H1 (cell line): ENCODE results near the gene REPIN1. TPM values are rescaled to one million over a fixed set of nuclear protein-coding genes. Genes with fewer than 3 reads are reported as not detected.
A peak's percentile ranks its signal among the peaks of the same experiment; 100 is the strongest.

ENCODE experiments used
- CTCF ChIA-PET: fragments of 300-600 bp; sonication (Branson Sonifier 250); formaldehyde crosslinking; loops from one replicate; lab custom pipeline; 2021; ENCODE audit not compliant: partially characterized antibody; lab: Charles Lee
- POLR2A ChIA-PET: fragments of 300-600 bp; sonication (Branson Sonifier 250); formaldehyde crosslinking; loops from one replicate; lab custom pipeline; 2021; ENCODE audit warnings: inconsistent platforms; ENCODE audit not compliant: partially characterized antibody; lab: Charles Lee
- DNase-seq, 2 experiments: peaks; one replicate each; pipeline versions ENCODE4 v3.0.0 to v3.0.0-alpha.2; 2010 to 2022; ENCODE audit warnings: low spot score in 2 of 2, low read depth in 1 of 2, mixed read lengths in 1 of 2
- FAIRE-seq: peaks from 2 replicates; lab custom pipeline; 2011; peaks lifted over from hg19 to GRCh38; lab: Jason Lieb, UNC
- H2AFZ ChIP-seq: 2 replicates; pipeline ENCODE4 v1.8.1; 2012; ENCODE audit warnings: low read length, inconsistent platforms
- H2AK5ac ChIP-seq: 2 replicates; pipeline ENCODE4 v1.6.1; 2013; ENCODE audit warnings: low read depth, low read length
- H2BK120ac ChIP-seq: replicated peaks from 2 replicates; pipeline ENCODE3; 2013; ENCODE audit warnings: low read depth, low read length, inconsistent platforms
- H2BK12ac ChIP-seq: 2 replicates; pipeline ENCODE4 v1.6.1; 2013; ENCODE audit warnings: low read depth, low read length
- H2BK15ac ChIP-seq: 2 replicates; pipeline ENCODE4 v1.6.1; 2013; ENCODE audit warnings: low read length
- H2BK20ac ChIP-seq: 2 replicates; pipeline ENCODE4 v1.6.1; 2013; ENCODE audit warnings: low read length
- H2BK5ac ChIP-seq: 2 replicates; pipeline ENCODE4 v1.6.1; 2013; ENCODE audit warnings: low read depth, low read length
- H3K14ac ChIP-seq: 2 replicates; pipeline ENCODE4 v1.6.1; 2013; ENCODE audit warnings: inconsistent platforms; ENCODE audit not compliant: insufficient read length
- H3K18ac ChIP-seq: 2 replicates; pipeline ENCODE4 v1.6.1; 2013; ENCODE audit warnings: low read length; ENCODE audit errors: extremely low read depth
- H3K23ac ChIP-seq: 2 replicates; pipeline ENCODE4 v1.6.1; 2013; ENCODE audit warnings: inconsistent platforms; ENCODE audit not compliant: insufficient read length
- H3K23me2 ChIP-seq: 2 replicates; pipeline ENCODE4 v1.6.1; 2013; ENCODE audit warnings: low read depth, low read length
- H3K27ac ChIP-seq: 2 replicates; pipeline ENCODE4 v1.6.1; 2011; ENCODE audit warnings: low read depth, low read length, inconsistent platforms
- H3K27me3 ChIP-seq, 4 experiments: replicated peaks in 1 of 4; 1 replicate in 1 of 4; 2 replicates in 3 of 4; pipeline versions ENCODE4 v1.6.1 to v1.8.1; 2011 to 2013; ENCODE audit warnings: low read length in 3 of 4, mild to moderate bottlenecking in 3 of 4, inconsistent platforms in 2 of 4, mixed read lengths in 2 of 4, moderate library complexity in 1 of 4; ENCODE audit not compliant: control insufficient read depth in 3 of 4, insufficient read depth in 3 of 4; ENCODE audit errors: extremely low read depth in 1 of 4
- H3K36me3 ChIP-seq, 4 experiments: 2 replicates each; pipeline versions ENCODE4 v1.6.1 to v1.8.1; 2011 to 2013; ENCODE audit warnings: mild to moderate bottlenecking in 4 of 4, low read length in 3 of 4, moderate library complexity in 2 of 4, control low read depth in 1 of 4, inconsistent platforms in 1 of 4; ENCODE audit not compliant: insufficient read depth in 4 of 4, control insufficient read depth in 2 of 4
- H3K4ac ChIP-seq: replicated peaks from 2 replicates; pipeline ENCODE3; 2013; ENCODE audit warnings: low read length, low read depth, mixed read lengths, inconsistent platforms; ENCODE audit not compliant: insufficient read length
- H3K4me1 ChIP-seq, 4 experiments: replicated peaks in 1 of 4; 1 replicate in 1 of 4; 2 replicates in 3 of 4; pipeline versions ENCODE4 v1.6.1 to v1.8.1; 2011 to 2013; ENCODE audit warnings: low read length in 3 of 4, inconsistent platforms in 2 of 4, mixed read lengths in 1 of 4; ENCODE audit not compliant: insufficient read depth in 4 of 4, control insufficient read depth in 3 of 4
- H3K4me2 ChIP-seq, 2 experiments: 2 replicates each; pipeline versions ENCODE4 v1.6.1 to v1.8.1; 2011 to 2013; ENCODE audit warnings: low read depth in 2 of 2, low read length in 2 of 2, control low read depth in 1 of 2, inconsistent platforms in 1 of 2, mild to moderate bottlenecking in 1 of 2; ENCODE audit not compliant: insufficient read depth in 1 of 2
- H3K4me3 ChIP-seq, 4 experiments: fragments of 200-600, 300-600 bp in 1 of 4; sonication (generic), shearing (Covaris generic), sonication (Bioruptor Twin) in 1 of 4; 2 replicates each; pipeline versions ENCODE4 v1.5.1 to v1.8.1; 2011 to 2016; ENCODE audit warnings: low read length in 4 of 4, low read depth in 3 of 4, control low read depth in 2 of 4, inconsistent platforms in 2 of 4, mild to moderate bottlenecking in 2 of 4, mixed read lengths in 1 of 4, moderate library complexity in 1 of 4; ENCODE audit not compliant: insufficient read depth in 2 of 4; ENCODE audit errors: extremely low read depth in 1 of 4
- H3K56ac ChIP-seq: replicated peaks from 2 replicates; pipeline ENCODE3; 2013; ENCODE audit warnings: low read depth, mild to moderate bottlenecking, mixed read lengths, low read length, inconsistent platforms; ENCODE audit not compliant: insufficient read length
- H3K79me1 ChIP-seq: 2 replicates; pipeline ENCODE4 v1.6.1; 2013; ENCODE audit warnings: low read depth, low read length, control low read depth
- H3K79me2 ChIP-seq, 2 experiments: 2 replicates each; pipeline versions ENCODE4 v1.6.1 to v1.8.1; 2012 to 2013; ENCODE audit warnings: low read length in 2 of 2, mild to moderate bottlenecking in 2 of 2, inconsistent platforms in 1 of 2; ENCODE audit not compliant: insufficient read depth in 2 of 2, control insufficient read depth in 1 of 2
- H3K9ac ChIP-seq, 4 experiments: replicated peaks in 1 of 4; 1 replicate in 1 of 4; 2 replicates in 3 of 4; pipeline versions ENCODE4 v1.6.1 to v1.8.1; 2011 to 2013; ENCODE audit warnings: low read depth in 3 of 4, low read length in 3 of 4, control low read depth in 2 of 4, mild to moderate bottlenecking in 2 of 4, moderate library complexity in 2 of 4, inconsistent platforms in 1 of 4; ENCODE audit errors: extremely low read depth in 1 of 4
- H3K9me3 ChIP-seq, 2 experiments: 2 replicates each; pipeline versions ENCODE4 v1.6.1 to v1.8.1; 2012 to 2013; ENCODE audit warnings: mild to moderate bottlenecking in 2 of 2, moderate library complexity in 2 of 2, control low read depth in 1 of 2, inconsistent platforms in 1 of 2, low read depth in 1 of 2, low read length in 1 of 2, mixed read lengths in 1 of 2; ENCODE audit not compliant: insufficient read depth in 2 of 2
- H4K20me1 ChIP-seq, 2 experiments: replicated peaks in 1 of 2; 2 replicates each; pipeline versions ENCODE3 to v1.8.1; 2011 to 2013; ENCODE audit warnings: inconsistent platforms in 2 of 2, low read length in 2 of 2, mild to moderate bottlenecking in 1 of 2; ENCODE audit not compliant: insufficient read depth in 2 of 2, control insufficient read depth in 1 of 2
- H4K5ac ChIP-seq: 2 replicates; pipeline ENCODE4 v1.6.1; 2013; ENCODE audit warnings: low read length, low read depth, mixed read lengths, inconsistent platforms; ENCODE audit not compliant: insufficient read length
- H4K8ac ChIP-seq: 2 replicates; pipeline ENCODE4 v1.8.0; 2013; ENCODE audit warnings: mild to moderate bottlenecking, moderate library complexity, low read length, inconsistent platforms; ENCODE audit not compliant: insufficient read depth; ENCODE audit errors: extremely low read depth
- H4K91ac ChIP-seq: replicated peaks from 2 replicates; pipeline ENCODE3; 2013; ENCODE audit warnings: low read length, mixed read lengths, inconsistent platforms; ENCODE audit not compliant: insufficient read length
- BCL11A ChIP-seq, 2 experiments: IDR thresholded peaks; one replicate each; pipeline ENCODE4 v1.6.1; 2011; ENCODE audit warnings: low read depth in 2 of 2, low read length in 2 of 2, mild to moderate bottlenecking in 2 of 2
- CREB1 ChIP-seq: IDR thresholded peaks from 2 replicates; pipeline ENCODE4 v1.6.1; 2012; ENCODE audit warnings: inconsistent platforms
- MAFK ChIP-seq: IDR thresholded peaks from 2 replicates; pipeline ENCODE4 v1.6.1; 2012; ENCODE audit warnings: low read depth, mild to moderate bottlenecking, improper control_type of control experiment, low read length
- RFX5 ChIP-seq: IDR thresholded peaks from 2 replicates; pipeline ENCODE4 v1.6.1; 2011; ENCODE audit warnings: low read depth, low read length, improper control_type of control experiment, borderline replicate concordance
- RXRA ChIP-seq: IDR thresholded peaks from 2 replicates; pipeline ENCODE4 v1.6.1; 2011; ENCODE audit warnings: low read depth, mild to moderate bottlenecking, low read length, moderate library complexity; ENCODE audit not compliant: insufficient read depth
- SP1 ChIP-seq: IDR thresholded peaks from 2 replicates; pipeline ENCODE4 v1.6.1; 2011; ENCODE audit warnings: low read depth, low read length
- SRF ChIP-seq: IDR thresholded peaks from 2 replicates; pipeline ENCODE4 v1.6.1; 2011; ENCODE audit warnings: mild to moderate bottlenecking, low read depth, low read length, moderate library complexity
- TBP ChIP-seq: IDR thresholded peaks from 2 replicates; pipeline ENCODE4 v1.6.1; 2011; ENCODE audit warnings: low read depth, low read length, improper control_type of control experiment
- WGBS, 2 experiments: shearing (Covaris generic) in 1 of 2; methylation state at CpG; one replicate each; pipeline versions ENCODE4 v1.1.6 to v1.1.7; 2013 to 2015; ENCODE audit warnings: low lambda C conversion rate in 2 of 2, mixed read lengths in 2 of 2, inconsistent platforms in 1 of 2, low coverage in 1 of 2, missing lambda C conversion rate in 1 of 2; ENCODE audit not compliant: insufficient replicate concordance in 2 of 2, insufficient coverage in 1 of 2, insufficient read length in 1 of 2; ENCODE audit errors: extremely low coverage in 1 of 2, missing lambda C conversion rate in 1 of 2; 5-methylcytosine and 5-hydroxymethylcytosine counted together
- polyA plus RNA-seq, 7 experiments: library from polyadenylated mRNA; depleted of rRNA in 3 of 7; stranded (reverse) in 5 of 7; unstranded in 2 of 7; fragments of >200 nt in 5 of 7; fragments of 200-250 nt in 2 of 7; gene quantifications; 1 replicate in 5 of 7; 2 replicates in 1 of 7; 4 replicates in 1 of 7; pipeline versions ENCODE4 v1.2.1 to v1.2.3, GENCODE V29; 2011 to 2013; ENCODE audit warnings: missing spikeins in 2 of 7, mixed read lengths in 2 of 7
- total RNA-seq: library from RNA; stranded (reverse); fragmentation: NEBNext Ultra II Directional; extraction: Animal tissue kit (Norgen Biotek cat#: 25700); gene quantifications from 2 replicates; pipeline ENCODE4 v1.2.1, GENCODE V29; 2021

The REPIN1 gene
- total and polyA plus RNA-seq, 2 of the 8 experiments (the other 6 are each of a cell fraction or from before 2014, with no cell fraction given), result 98.6 to 125 TPM

- H4K8ac ChIP-seq, result peak overlapping the region; percentile 7; the same call in 1 of the 2 replicates
- H3K9me3 ChIP-seq, result no peaks in the 10 kb centered on the region
- H2BK5ac ChIP-seq, result peak overlapping the region; percentile 28; the same call in 1 of the 2 replicates
- 94% methylated on average over 5 of the region's 5 CpGs; no CpG with 5 or more reads in 1 of the 2 experiments for WGBS, 2 experiments
- peaks cover 0 to 57% of the 10 kb centered on the region in 2 experiments; a peak in 3 of 4 replicates for H3K79me2 ChIP-seq
- no peak overlapping the region for H3K4me2 ChIP-seq
- CTCF ChIA-PET, result interaction anchor here (0.6 to 2.4 kb wide), 15 partner anchors 10 to 759 kb away, joined by 3 to 9 read pairs (median 4); no protein-coding TSS in a partner anchor
- no peak overlapping the region for H3K4ac ChIP-seq
- H2BK120ac ChIP-seq, result no peak overlapping the region
- H3K9ac ChIP-seq, result no peak overlapping the region
- 0 out of 2 replicates have a peak overlapping the region, but pooled peaks have one; percentile 25 for H2BK20ac ChIP-seq
- no peaks in the 10 kb centered on the region for H3K27me3 ChIP-seq
- H4K20me1 ChIP-seq, result no peaks in the 10 kb centered on the region
- POLR2A ChIA-PET, result interaction anchor here (2.3 to 9.0 kb wide), 3 partner anchors 9 to 21 kb away, joined by 10 to 170 read pairs (median 116); partner anchors contain the start of gene REPIN1
- no peak overlapping the region for H3K4me3 ChIP-seq
- no peak for DNase-seq
- H2BK15ac ChIP-seq, result no peak overlapping the region
- no peak overlapping the region for H4K5ac ChIP-seq
- H3K56ac ChIP-seq, result no peak overlapping the region
- no peak overlapping the region for H2AFZ ChIP-seq
- H4K91ac ChIP-seq, result peak overlapping the region; percentile 71
- H3K36me3 ChIP-seq, result peaks cover 0 to 38% (median 3%) of the 10 kb centered on the region in 4 experiments; a peak in 5 of 8 replicates
- FAIRE-seq, result no peak
- no peak overlapping the region for H3K14ac ChIP-seq
- H3K27ac ChIP-seq, result no peak overlapping the region
- H3K18ac ChIP-seq, result no peak overlapping the region
- no peak overlapping the region for H2AK5ac ChIP-seq
- H3K23ac ChIP-seq, result no peak overlapping the region
- H3K79me1 ChIP-seq, result peaks cover 3% of the 10 kb centered on the region
- H3K23me2 ChIP-seq, result no peaks in the 10 kb centered on the region
- peaks cover 15 to 25% (median 20%) of the 10 kb centered on the region in 4 experiments for H3K4me1 ChIP-seq
- peak overlapping the region; percentile 54; the same call in 1 of the 2 replicates for H2BK12ac ChIP-seq
- TF ChIP-seq RFX5, result no peak
- no peak for TF ChIP-seq RXRA
- TF ChIP-seq SP1, result no peak
- no peak for TF ChIP-seq SRF
- TF ChIP-seq BCL11A (IDR thresholded peaks at IDR 0.05; ENCODE audit: low read depth in 2 of 2, low read length in 2 of 2), result no peak
- TF ChIP-seq MAFK, result no peak
- TF ChIP-seq CREB1, result no peak
- no peak for TF ChIP-seq TBP
Measured at GRCh38 chr7:150389532-150389816, 20.9 kb downstream of the REPIN1 start.
